ENCODE data around the gene ZNF618.

Gene ZNF618

DNA sequence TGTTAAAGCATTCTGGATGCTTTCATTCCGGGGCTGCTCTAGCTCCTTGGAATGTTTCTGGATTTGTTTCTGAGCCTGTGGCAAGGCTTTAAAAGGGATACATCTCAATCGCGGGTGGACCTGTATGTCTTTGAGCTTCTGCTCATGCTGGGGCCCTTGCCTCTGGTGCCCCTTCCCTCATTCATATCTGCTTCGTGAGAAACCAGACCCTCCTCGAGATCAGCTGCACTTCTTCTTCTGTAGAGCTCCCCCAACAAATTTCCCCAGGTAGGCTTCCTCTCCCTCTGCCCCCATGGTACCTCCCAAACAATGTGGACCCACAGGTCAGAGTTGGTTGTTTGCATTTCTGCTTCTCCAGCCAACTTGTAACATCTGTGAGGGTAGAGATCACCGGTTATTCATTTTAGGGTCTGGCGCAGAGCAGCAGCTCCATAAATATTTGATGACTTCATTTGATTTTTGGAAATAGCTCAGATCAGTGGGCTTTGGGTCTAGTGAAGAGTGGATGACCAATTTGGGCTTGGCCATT is 6.6 kb downstream of the ZNF618 start:
- Histone ChIP-seq H3K79me2 (ENCODE audit: insufficient read depth, low read length) (no peaks in the 10 kb centered on the region), H3K4me2 (ENCODE audit: insufficient read depth, low read length) (no peak overlapping the region), H3K4me3 (ENCODE audit: low read depth in 1 of 2, low read length in 2 of 2) (no peak overlapping the region), H3K27ac (ENCODE audit: low read length) (no peak overlapping the region), H3K9me3 (ENCODE audit: insufficient read depth, low read length, severe bottlenecking) (no peaks in the 10 kb centered on the region), H4K20me1 (ENCODE audit: insufficient read depth, low read length) (no peaks in the 10 kb centered on the region), H3K4me1 (ENCODE audit: insufficient read depth, low read length) (0 out of 2 replicates have a peak, but pooled peaks cover 3% of the 10 kb centered on the region), H3K9ac (ENCODE audit: low read depth, low read length) (no peak overlapping the region), H3K36me3 (ENCODE audit: insufficient read depth, low read length) (no peaks in the 10 kb centered on the region), H2AFZ (ENCODE audit: low read depth, low read length) (no peak overlapping the region), H3K27me3 (ENCODE audit: insufficient read depth, low read length, poor library complexity) (no peaks in the 10 kb centered on the region)
- no peak for DNase-seq
- no peak for TF ChIP-seq EZH2 (IDR thresholded peaks at IDR 0.05; ENCODE audit: borderline replicate concordance, low read depth, low read length, severe bottlenecking)
- TF ChIP-seq, protein P1, sequence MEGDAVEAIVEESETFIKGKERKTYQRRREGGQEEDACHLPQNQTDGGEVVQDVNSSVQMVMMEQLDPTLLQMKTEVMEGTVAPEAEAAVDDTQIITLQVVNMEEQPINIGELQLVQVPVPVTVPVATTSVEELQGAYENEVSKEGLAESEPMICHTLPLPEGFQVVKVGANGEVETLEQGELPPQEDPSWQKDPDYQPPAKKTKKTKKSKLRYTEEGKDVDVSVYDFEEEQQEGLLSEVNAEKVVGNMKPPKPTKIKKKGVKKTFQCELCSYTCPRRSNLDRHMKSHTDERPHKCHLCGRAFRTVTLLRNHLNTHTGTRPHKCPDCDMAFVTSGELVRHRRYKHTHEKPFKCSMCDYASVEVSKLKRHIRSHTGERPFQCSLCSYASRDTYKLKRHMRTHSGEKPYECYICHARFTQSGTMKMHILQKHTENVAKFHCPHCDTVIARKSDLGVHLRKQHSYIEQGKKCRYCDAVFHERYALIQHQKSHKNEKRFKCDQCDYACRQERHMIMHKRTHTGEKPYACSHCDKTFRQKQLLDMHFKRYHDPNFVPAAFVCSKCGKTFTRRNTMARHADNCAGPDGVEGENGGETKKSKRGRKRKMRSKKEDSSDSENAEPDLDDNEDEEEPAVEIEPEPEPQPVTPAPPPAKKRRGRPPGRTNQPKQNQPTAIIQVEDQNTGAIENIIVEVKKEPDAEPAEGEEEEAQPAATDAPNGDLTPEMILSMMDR (IDR thresholded peaks at IDR 0.05; ENCODE audit: borderline replicate concordance, extremely low read depth, low read length, poor library complexity, severe bottlenecking): no peak
- ATAC-seq (ENCODE audit: insufficient read depth, low read depth): no peak

- no peak for ATAC-seq (ENCODE audit: insufficient read depth, low read depth)
- Histone ChIP-seq H3K4me2 (ENCODE audit: insufficient read depth, low read length) (no peak overlapping the region), H4K20me1 (ENCODE audit: insufficient read depth, low read length) (no peaks in the 10 kb centered on the region), H3K4me1 (ENCODE audit: insufficient read depth, low read length) (0 out of 2 replicates have a peak, but pooled peaks cover 3% of the 10 kb centered on the region), H3K36me3 (ENCODE audit: insufficient read depth, low read length) (no peaks in the 10 kb centered on the region), H3K27me3 (ENCODE audit: insufficient read depth, low read length, poor library complexity) (no peaks in the 10 kb centered on the region), H3K9ac (ENCODE audit: low read depth, low read length) (no peak overlapping the region), H3K79me2 (ENCODE audit: insufficient read depth, low read length) (no peaks in the 10 kb centered on the region), H3K27ac (ENCODE audit: low read length) (no peak overlapping the region), H3K4me3 (ENCODE audit: low read depth in 1 of 2, low read length in 2 of 2) (no peak overlapping the region), H3K9me3 (ENCODE audit: insufficient read depth, low read length, severe bottlenecking) (no peaks in the 10 kb centered on the region), H2AFZ (ENCODE audit: low read depth, low read length) (no peak overlapping the region)
- no peak for DNase-seq
- TF ChIP-seq, protein P1 (IDR thresholded peaks at IDR 0.05; ENCODE audit: borderline replicate concordance, extremely low read depth, low read length, poor library complexity, severe bottlenecking): no peak
- TF ChIP-seq EZH2 (IDR thresholded peaks at IDR 0.05; ENCODE audit: borderline replicate concordance, low read depth, low read length, severe bottlenecking): no peak
These were observed 9.3 kb downstream of the ZNF618 start for GRCh38 chr9:113885183-113886025.

- Histone ChIP-seq H2AFZ (ENCODE audit: low read depth, low read length) (peak overlapping the region; percentile 38), H3K27me3 (ENCODE audit: insufficient read depth, low read length, poor library complexity) (no peaks in the 10 kb centered on the region), H3K27ac (ENCODE audit: low read length) (no peak overlapping the region)
These were observed 9.9 kb downstream of the ZNF618 start for GRCh38 chr9:113886026-113886369.

More at GRCh38 chr9:113886026-113886369, 9.9 kb downstream of the ZNF618 start:
- DNase-seq (no peak), ATAC-seq (ENCODE audit: insufficient read depth, low read depth) (no peak)
- Histone ChIP-seq H4K20me1 (ENCODE audit: insufficient read depth, low read length) (no peaks in the 10 kb centered on the region), H3K4me1 (ENCODE audit: insufficient read depth, low read length) (0 out of 2 replicates have a peak, but pooled peaks cover 3% of the 10 kb centered on the region), H3K9me3 (ENCODE audit: insufficient read depth, low read length, severe bottlenecking) (no peaks in the 10 kb centered on the region), H3K36me3 (ENCODE audit: insufficient read depth, low read length) (no peaks in the 10 kb centered on the region), H3K4me3 (ENCODE audit: low read depth in 1 of 2, low read length in 2 of 2) (no peak overlapping the region), H3K9ac (ENCODE audit: low read depth, low read length) (no peak overlapping the region), H3K4me2 (ENCODE audit: insufficient read depth, low read length) (no peak overlapping the region), H3K79me2 (ENCODE audit: insufficient read depth, low read length) (no peaks in the 10 kb centered on the region)
- TF ChIP-seq EZH2 (IDR thresholded peaks at IDR 0.05; ENCODE audit: borderline replicate concordance, low read depth, low read length, severe bottlenecking): no peak
- TF ChIP-seq, protein P1 (IDR thresholded peaks at IDR 0.05; ENCODE audit: borderline replicate concordance, extremely low read depth, low read length, poor library complexity, severe bottlenecking): no peak
